ENCODE data around the gene DDIT3.

The DDIT3 gene

GRCh38 chr12:57489157-57489641 lies 31.1 kb downstream of the DDIT3 start:
- H3K4me3 ChIP-seq (ENCODE audit: low read length): peak overlapping the region; percentile 87
- 0 out of 2 replicates have a peak, but pooled peaks cover 5% of the 10 kb centered on the region for H3F3A ChIP-seq (ENCODE audit: control insufficient read depth, insufficient read depth)
- H3K9me3 ChIP-seq (ENCODE audit: control insufficient read depth, insufficient read depth, low read length): no peaks in the 10 kb centered on the region
- peaks cover 40% of the 10 kb centered on the region for H3K79me2 ChIP-seq (ENCODE audit: control insufficient read depth, low read length)
- TF ChIP-seq EZH2phosphoT487 (IDR thresholded peaks at IDR 0.05; ENCODE audit: borderline replicate concordance, low read length) (no peak), CTCF (IDR thresholded peaks at IDR 0.05; ENCODE audit: low read depth, low read length, poor library complexity, severe bottlenecking) (no peak)
- H3K27ac ChIP-seq (ENCODE audit: low read depth, low read length): no peak overlapping the region
- peaks cover 19% of the 10 kb centered on the region for H3K4me1 ChIP-seq (ENCODE audit: control insufficient read depth, low read length)
- no peaks in the 10 kb centered on the region for H4K20me1 ChIP-seq (ENCODE audit: control insufficient read depth, insufficient read depth, low read depth, low read length)
- peak overlapping the region; percentile 81 for H3K4me2 ChIP-seq (ENCODE audit: low read length)
- peaks cover 52% of the 10 kb centered on the region for H3K36me3 ChIP-seq (ENCODE audit: control insufficient read depth, low read length)
- H3K27me3 ChIP-seq (ENCODE audit: control insufficient read depth, low read length): no peaks in the 10 kb centered on the region
- no peaks in the 10 kb centered on the region for H3K9me2 ChIP-seq (replicated peaks; ENCODE audit: control insufficient read depth, low read length)

GRCh38 chr12:57488402-57489156 lies 31.7 kb downstream of the DDIT3 start:
- Histone ChIP-seq H3K27ac (ENCODE audit: low read depth, low read length) (peak overlapping the region; percentile 74), H3K36me3 (ENCODE audit: control insufficient read depth, low read length) (peaks cover 49% of the 10 kb centered on the region), H3K4me1 (ENCODE audit: control insufficient read depth, low read length) (peaks cover 21% of the 10 kb centered on the region), H3K79me2 (ENCODE audit: control insufficient read depth, low read length) (peaks cover 40% of the 10 kb centered on the region), H3F3A (ENCODE audit: control insufficient read depth, insufficient read depth) (0 out of 2 replicates have a peak, but pooled peaks cover 5% of the 10 kb centered on the region), H3K27me3 (ENCODE audit: control insufficient read depth, low read length) (no peaks in the 10 kb centered on the region), H3K4me2 (ENCODE audit: low read length) (peak overlapping the region; percentile 81), H3K9me3 (ENCODE audit: control insufficient read depth, insufficient read depth, low read length) (no peaks in the 10 kb centered on the region), H3K9me2 (replicated peaks; ENCODE audit: control insufficient read depth, low read length) (no peaks in the 10 kb centered on the region), H3K4me3 (ENCODE audit: low read length) (peak overlapping the region; percentile 87), H4K20me1 (ENCODE audit: control insufficient read depth, insufficient read depth, low read depth, low read length) (no peaks in the 10 kb centered on the region)
- no peak for TF ChIP-seq CTCF (IDR thresholded peaks at IDR 0.05; ENCODE audit: low read depth, low read length, poor library complexity, severe bottlenecking)
- TF ChIP-seq EZH2phosphoT487 (IDR thresholded peaks at IDR 0.05; ENCODE audit: borderline replicate concordance, low read length): no peak

GRCh38 chr12:57487597-57488401 lies 32.5 kb downstream of the DDIT3 start, which contains the start of gene MARS1:
Gene MARS1, plus strand, starts transcription at chr12:57488068. Its CDS starts 23 bp downstream, at chr12:57488091.
- Histone ChIP-seq H3K9me3 (ENCODE audit: control insufficient read depth, insufficient read depth, low read length) (no peaks in the 10 kb centered on the region), H3K4me2 (ENCODE audit: low read length) (peak within 1 kb of the TSS; percentile 81), H3K27ac (ENCODE audit: low read depth, low read length) (peak within 1 kb of the TSS; percentile 74), H4K20me1 (ENCODE audit: control insufficient read depth, insufficient read depth, low read depth, low read length) (no peaks in the 10 kb centered on the region), H3K4me3 (ENCODE audit: low read length) (peak within 1 kb of the TSS; percentile 87), H3K4me1 (ENCODE audit: control insufficient read depth, low read length) (peaks cover 28% of the 10 kb centered on the region), H3K27me3 (ENCODE audit: control insufficient read depth, low read length) (no peaks in the 10 kb centered on the region), H3K79me2 (ENCODE audit: control insufficient read depth, low read length) (peaks cover 38% of the 10 kb centered on the region), H3K36me3 (ENCODE audit: control insufficient read depth, low read length) (peaks cover 46% of the 10 kb centered on the region), H3F3A (ENCODE audit: control insufficient read depth, insufficient read depth) (0 out of 2 replicates have a peak, but pooled peaks cover 2% of the 10 kb centered on the region), H3K9me2 (replicated peaks; ENCODE audit: control insufficient read depth, low read length) (no peaks in the 10 kb centered on the region)
- TF ChIP-seq EZH2phosphoT487 (IDR thresholded peaks at IDR 0.05; ENCODE audit: borderline replicate concordance, low read length) (no peak), CTCF (IDR thresholded peaks at IDR 0.05; ENCODE audit: low read depth, low read length, poor library complexity, severe bottlenecking) (peak; percentile 43)

Measured in DOHH2 (cell line).